IMR-90 (cell line): Measurements from ENCODE around the gene RSPH3. TPM values are rescaled to one million over a fixed set of nuclear protein-coding genes. Genes with fewer than 3 reads are reported as not detected.

Source experiments
- ATAC-seq: fragments of 200-7000 bp; cut with Tn5 transposase; 2 replicates; pipeline ENCODE4 v1.9.1; 2020; ENCODE audit warnings: low read depth, mild to moderate bottlenecking, moderate library complexity
- BruUV-seq: library from RNA; stranded (reverse); fragments of 400-500 nt; replicated peaks from 2 replicates; lab custom pipeline; 2021; lab: Mats Ljungman, UMichigan
- CTCF ChIA-PET: fragments of 300-600 bp; formaldehyde crosslinking; extraction: SDS; loops from one replicate; lab custom pipeline; 2021; ENCODE audit warnings: antibody characterized with exemption; lab: Yijun Ruan, JAX
- POLR2A ChIA-PET: fragments of 300-600 bp; sonication (Branson Sonifier 250); formaldehyde crosslinking; loops from one replicate; lab custom pipeline; 2022; ENCODE audit warnings: antibody characterized with exemption; ENCODE audit not compliant: unreplicated experiment; lab: Charles Lee
- DNase-seq: peaks from one replicate; pipeline ENCODE4 v3.0.0; 2013
- H2AFZ ChIP-seq: replicated peaks from 2 replicates; pipeline ENCODE3; 2013; ENCODE audit warnings: low read length, mild to moderate bottlenecking; ENCODE audit not compliant: poor library complexity
- H2AK5ac ChIP-seq: 2 replicates; pipeline ENCODE4 v1.6.1; 2013; ENCODE audit warnings: low read depth, low read length, inconsistent platforms
- H2AK9ac ChIP-seq: replicated peaks from 2 replicates; pipeline ENCODE3; 2013; ENCODE audit warnings: mild to moderate bottlenecking, low read depth, low read length, moderate library complexity; ENCODE audit not compliant: poor library complexity
- H2BK120ac ChIP-seq: 2 replicates; pipeline ENCODE4 v1.6.1; 2013; ENCODE audit warnings: low read depth, low read length, inconsistent platforms
- H2BK15ac ChIP-seq: 3 replicates; pipeline ENCODE4 v1.6.1; 2013; ENCODE audit warnings: low read depth, low read length, inconsistent platforms
- H2BK20ac ChIP-seq: 2 replicates; pipeline ENCODE4 v1.6.1; 2013; ENCODE audit warnings: low read depth, mild to moderate bottlenecking, inconsistent platforms, low read length, moderate library complexity
- H2BK5ac ChIP-seq: 2 replicates; pipeline ENCODE4 v1.6.1; 2013; ENCODE audit warnings: mild to moderate bottlenecking, low read depth, low read length, inconsistent platforms; ENCODE audit not compliant: poor library complexity, severe bottlenecking
- H3K14ac ChIP-seq: replicated peaks from 2 replicates; pipeline ENCODE4 v1.6.1; 2013; ENCODE audit warnings: low read depth, low read length, inconsistent platforms
- H3K18ac ChIP-seq: 2 replicates; pipeline ENCODE4 v1.6.1; 2013; ENCODE audit warnings: low read depth, low read length, control low read depth
- H3K23ac ChIP-seq: 2 replicates; pipeline ENCODE4 v1.6.1; 2013; ENCODE audit warnings: low read depth, low read length, inconsistent platforms
- H3K27ac ChIP-seq: 2 replicates; pipeline ENCODE4 v1.5.1; 2013; ENCODE audit warnings: mild to moderate bottlenecking, control low read depth, low read length; ENCODE audit not compliant: insufficient read depth
- H3K27me3 ChIP-seq: 2 replicates; pipeline ENCODE4 v1.6.1; 2013; ENCODE audit warnings: low read length; ENCODE audit not compliant: control insufficient read depth, insufficient read depth
- H3K36me3 ChIP-seq: 2 replicates; pipeline ENCODE4 v1.6.1; 2013; ENCODE audit warnings: low read length, mixed read lengths; ENCODE audit not compliant: control insufficient read depth, insufficient read depth
- H3K4ac ChIP-seq: 2 replicates; pipeline ENCODE4 v1.6.1; 2013; ENCODE audit warnings: low read depth, low read length, inconsistent platforms
- H3K4me1 ChIP-seq: 2 replicates; pipeline ENCODE4 v1.6.1; 2013; ENCODE audit warnings: low read length, mixed read lengths; ENCODE audit not compliant: control insufficient read depth, insufficient read depth
- H3K4me2 ChIP-seq: 2 replicates; pipeline ENCODE4 v1.6.1; 2013; ENCODE audit warnings: low read depth, mild to moderate bottlenecking, control low read depth, low read length, moderate library complexity
- H3K4me3 ChIP-seq: 2 replicates; pipeline ENCODE4 v1.5.1; 2013; ENCODE audit warnings: low read depth, mild to moderate bottlenecking, control low read depth, low read length, moderate library complexity; ENCODE audit not compliant: insufficient read depth
- H3K56ac ChIP-seq: 2 replicates; pipeline ENCODE4 v1.6.1; 2013; ENCODE audit warnings: low read length, inconsistent platforms; ENCODE audit not compliant: insufficient read depth; ENCODE audit errors: extremely low read depth
- H3K79me1 ChIP-seq, 2 experiments: 2 replicates each; pipeline ENCODE4 v1.6.1; 2013; ENCODE audit warnings: low read length in 2 of 2, inconsistent platforms in 1 of 2, low read depth in 1 of 2
- H3K9ac ChIP-seq: 2 replicates; pipeline ENCODE4 v1.6.1; 2013; ENCODE audit warnings: low read depth, low read length, control low read depth
- H3K9me1 ChIP-seq: 2 replicates; pipeline ENCODE4 v1.6.1; 2013; ENCODE audit warnings: low read length, inconsistent platforms; ENCODE audit not compliant: insufficient read depth
- H3K9me3 ChIP-seq: 2 replicates; pipeline ENCODE4 v1.6.1; 2013; ENCODE audit warnings: low read length; ENCODE audit not compliant: control insufficient read depth, insufficient read depth
- H4K20me1 ChIP-seq: 2 replicates; pipeline ENCODE4 v1.6.1; 2013; ENCODE audit warnings: low read length, inconsistent platforms; ENCODE audit not compliant: insufficient read depth
- H4K5ac ChIP-seq: 2 replicates; pipeline ENCODE4 v1.6.1; 2013; ENCODE audit warnings: mild to moderate bottlenecking, low read depth, low read length, control low read depth
- H4K8ac ChIP-seq, 2 experiments: 2 replicates each; pipeline ENCODE4 v1.6.1; 2013; ENCODE audit warnings: low read depth in 2 of 2, low read length in 2 of 2, control low read depth in 1 of 2, inconsistent platforms in 1 of 2
- H4K91ac ChIP-seq: 2 replicates; pipeline ENCODE4 v1.6.1; 2013; ENCODE audit warnings: low read depth, low read length, inconsistent platforms; ENCODE audit not compliant: insufficient read depth
- BHLHE40 ChIP-seq: fragments of 150-350 bp; IDR thresholded peaks from 2 replicates; pipeline ENCODE4 v1.6.1; 2016; ENCODE audit warnings: mild to moderate bottlenecking, low read depth, low read length
- CHD1 ChIP-seq: IDR thresholded peaks from 2 replicates; pipeline ENCODE4 v1.6.1; 2012; ENCODE audit warnings: low read depth, low read length, improper control_type of control experiment
- FOS ChIP-seq: fragments of 150-350 bp; IDR thresholded peaks from 2 replicates; pipeline ENCODE4 v1.6.1; 2016; ENCODE audit warnings: low read depth, low read length
- MAFK ChIP-seq: IDR thresholded peaks from 2 replicates; pipeline ENCODE4 v1.6.1; 2012; ENCODE audit warnings: low read depth, low read length, improper control_type of control experiment
- MXI1 ChIP-seq: IDR thresholded peaks from 2 replicates; pipeline ENCODE4 v1.6.1; 2012; ENCODE audit warnings: low read depth, mild to moderate bottlenecking, low read length, moderate library complexity, borderline replicate concordance
- NFE2L2 ChIP-seq: fragments of 150-350 bp; IDR thresholded peaks from 2 replicates; pipeline ENCODE4 v1.6.1; 2016; ENCODE audit warnings: low read depth, mild to moderate bottlenecking, low read length
- RAD21 ChIP-seq: IDR thresholded peaks from 2 replicates; pipeline ENCODE4 v1.6.1; 2012; ENCODE audit warnings: low read length, improper control_type of control experiment
- SMC3 ChIP-seq: fragments of 150-350 bp; IDR thresholded peaks from 2 replicates; pipeline ENCODE4 v1.6.1; 2016; ENCODE audit warnings: low read depth, mild to moderate bottlenecking, antibody characterized with exemption, low read length, moderate library complexity
- USF2 ChIP-seq: fragments of 150-350 bp; IDR thresholded peaks from 2 replicates; pipeline ENCODE4 v1.6.1; 2017; ENCODE audit warnings: mild to moderate bottlenecking, antibody characterized with exemption, low read length, low read depth
- WGBS, 2 experiments: methylation state at CpG; one replicate each; pipeline versions ENCODE4 v1.1.5 to v1.1.7; 2013; ENCODE audit warnings: missing lambda C conversion rate in 2 of 2; ENCODE audit not compliant: insufficient read length in 1 of 2; ENCODE audit errors: extremely low coverage in 2 of 2; 5-methylcytosine and 5-hydroxymethylcytosine counted together
- dilution Hi-C: fragments of 300-500 bp; cut with HindIII; formaldehyde crosslinking; loops from one replicate; pipeline ENCODE4 v1.14.3; 2018; ENCODE audit warnings: low sequenced_read_pairs; ENCODE audit not compliant: unreplicated experiment
- in situ Hi-C: fragments of 300-500 bp; cut with MboI; formaldehyde crosslinking; loops from 3 replicates; pipeline ENCODE4 v1.14.3; 2019; ENCODE audit warnings: low sequenced_read_pairs, inconsistent platforms, mixed read lengths
- intact Hi-C: fragments of 100-400 bp; cut with micrococcal nuclease; formaldehyde crosslinking; loops from 2 replicates; pipeline ENCODE4 v1.10.0; 2022
- polyA plus RNA-seq, 3 experiments: library from polyadenylated mRNA; depleted of rRNA; stranded (reverse); fragments of >200 nt; gene quantifications; 2 replicates each; pipeline ENCODE4 v1.2.3, GENCODE V29; 2012; ENCODE audit warnings: low replicate concordance in 1 of 3
- total RNA-seq: library from RNA; depleted of rRNA; stranded (reverse); fragments of >200 nt; gene quantifications from 2 replicates; pipeline ENCODE4 v1.2.3, GENCODE V29; 2012

The RSPH3 gene
- total and polyA plus RNA-seq, 2 of the 4 experiments (the other 2 are of a cell fraction), result 1.7 to 3.0 TPM

GRCh38 chr6:159036673-159037072, 36.7 kb upstream of the RSPH3 start:
- Histone ChIP-seq H3K56ac (no peak overlapping the region), H3K79me1 (no peaks in the 10 kb centered on the region), H3K9ac (no peak overlapping the region), H3K27ac (no peak overlapping the region), H3K9me3 (no peaks in the 10 kb centered on the region), H4K8ac (no peak overlapping the region), H3K9me1 (no peaks in the 10 kb centered on the region), H3K4me1 (no peaks in the 10 kb centered on the region), H3K36me3 (no peaks in the 10 kb centered on the region), H3K14ac (no peak overlapping the region), H2AK5ac (no peak overlapping the region), H3K23ac (no peak overlapping the region), H2BK20ac (no peak overlapping the region), H4K5ac (no peak overlapping the region), H2BK15ac (no peak overlapping the region), H2AFZ (peak overlapping the region; percentile 38), H2BK120ac (no peak overlapping the region), H4K20me1 (no peaks in the 10 kb centered on the region), H3K27me3 (peaks cover 40% of the 10 kb centered on the region), H2BK5ac (no peak overlapping the region), H3K18ac (no peak overlapping the region), H4K91ac (no peak overlapping the region), H3K4me3 (no peak overlapping the region), H2AK9ac (no peak overlapping the region), H3K4me2 (no peak overlapping the region), H3K4ac (no peak overlapping the region)
- BruUV-seq, result no TSS peak
- dilution Hi-C loops, result no loop called here
- DNase-seq (no peak), ATAC-seq (no peak)
- in situ Hi-C loops, result no loop called here
- CTCF ChIA-PET, result no interaction called here
- TF ChIP-seq MXI1, result no peak
- TF ChIP-seq RAD21, result no peak
- TF ChIP-seq FOS, result no peak
- TF ChIP-seq SMC3, result no peak
- no peak for TF ChIP-seq CHD1
- no peak for TF ChIP-seq BHLHE40
- no peak for TF ChIP-seq USF2
- TF ChIP-seq NFE2L2, result no peak
- no peak for TF ChIP-seq MAFK
- intact Hi-C loops, result no loop called here
- POLR2A ChIA-PET, result no interaction called here
- WGBS, 2 experiments, result 94% methylated on average over 8 of the region's 14 CpGs; no CpG with 5 or more reads in 1 of the 2 experiments
